ENCODE measurements around the gene PCNX2.

The PCNX2 gene

DNA sequence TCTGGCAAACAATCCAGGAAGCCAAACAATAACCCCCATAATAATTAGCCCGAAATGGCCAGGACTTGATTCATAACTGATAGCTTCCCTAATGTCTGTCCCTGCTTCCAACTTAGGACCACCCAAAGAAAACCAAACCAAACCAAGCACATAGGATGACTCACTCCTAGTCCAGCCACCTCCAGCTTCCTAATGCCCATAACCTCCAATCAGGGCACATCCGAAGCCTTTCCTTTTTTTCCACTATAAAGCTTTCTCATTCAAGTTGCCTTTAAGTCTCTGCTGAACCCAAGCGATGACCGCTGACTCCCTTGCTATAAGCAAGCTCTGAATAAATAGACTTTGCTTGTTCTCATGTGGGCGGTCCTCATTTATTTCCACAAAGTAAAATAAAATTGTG, 40.4 kb downstream of the PCNX2 start:
- no peak for DNase-seq

DNA sequence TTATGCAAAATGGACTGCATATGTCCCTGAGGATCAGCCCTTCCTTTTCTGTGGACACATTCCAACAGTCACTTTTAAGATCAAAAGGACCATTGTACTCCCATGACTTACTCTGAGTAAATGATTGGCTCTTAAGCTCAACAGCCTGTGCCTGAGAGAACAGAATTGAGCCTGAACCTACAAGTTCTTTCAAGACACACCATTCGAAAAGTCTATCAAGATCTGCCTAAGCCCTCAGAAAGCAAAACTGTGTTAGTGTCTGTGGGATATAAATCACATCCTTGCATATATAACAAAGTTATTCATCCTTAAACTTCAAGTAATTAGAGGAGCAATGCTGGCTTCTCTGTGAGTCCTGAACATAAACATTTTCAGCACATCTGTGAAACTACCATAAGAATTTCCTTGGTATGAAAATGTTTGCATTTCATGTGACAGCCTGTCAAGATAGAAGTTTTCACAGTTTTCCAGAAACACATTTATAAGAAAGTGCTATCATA, 41.6 kb downstream of the PCNX2 start:
- no peak for DNase-seq

GRCh38 chr1:233253231-233253831, 42.2 kb downstream of the PCNX2 start:
- DNase-seq: no peak

DNA sequence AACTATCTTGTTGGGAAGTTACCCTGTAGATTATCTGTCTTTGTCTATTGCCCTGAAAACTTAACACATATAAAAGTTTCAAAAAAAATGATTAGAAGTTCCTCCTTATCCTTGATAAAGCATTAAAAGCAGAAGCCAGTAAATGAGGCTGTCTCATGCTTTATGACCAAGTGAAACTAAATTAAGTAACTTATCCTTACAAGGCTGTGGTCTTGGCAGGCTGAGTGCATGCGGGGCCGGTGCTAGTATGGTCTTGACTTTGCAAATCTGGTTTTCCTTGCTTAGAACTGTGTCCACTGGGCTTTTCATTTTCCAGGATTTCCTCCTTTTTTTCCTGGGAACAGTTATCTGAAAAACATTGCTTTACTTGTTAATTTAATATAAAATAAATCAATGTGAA, 43.1 kb downstream of the PCNX2 start:
- no peak for DNase-seq

DNA sequence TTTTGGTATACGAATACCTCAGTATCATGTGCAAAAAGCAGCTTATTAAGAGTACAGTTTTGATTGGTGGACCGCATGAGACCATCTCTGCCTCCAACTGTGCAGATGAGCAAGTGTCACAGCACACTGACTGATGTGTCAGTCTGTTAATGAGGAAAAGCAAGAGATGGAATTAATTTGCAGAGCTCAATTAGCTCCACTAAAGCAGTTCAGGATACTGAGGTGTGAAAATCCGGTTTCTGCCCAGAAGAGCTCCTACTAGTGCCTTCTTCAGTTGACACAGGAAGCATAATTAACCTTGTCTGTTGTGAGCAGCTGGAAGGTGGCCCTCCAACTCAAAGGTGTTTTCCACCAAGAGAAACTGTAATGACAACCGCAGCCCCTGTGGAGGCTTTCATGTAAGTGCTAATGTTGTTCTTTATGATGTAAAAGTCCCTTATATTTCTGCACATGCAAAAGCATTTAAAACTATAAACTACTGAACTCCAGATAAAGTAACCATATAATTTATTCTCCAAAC, 44.3 kb downstream of the PCNX2 start:
- no peak for DNase-seq

DNA sequence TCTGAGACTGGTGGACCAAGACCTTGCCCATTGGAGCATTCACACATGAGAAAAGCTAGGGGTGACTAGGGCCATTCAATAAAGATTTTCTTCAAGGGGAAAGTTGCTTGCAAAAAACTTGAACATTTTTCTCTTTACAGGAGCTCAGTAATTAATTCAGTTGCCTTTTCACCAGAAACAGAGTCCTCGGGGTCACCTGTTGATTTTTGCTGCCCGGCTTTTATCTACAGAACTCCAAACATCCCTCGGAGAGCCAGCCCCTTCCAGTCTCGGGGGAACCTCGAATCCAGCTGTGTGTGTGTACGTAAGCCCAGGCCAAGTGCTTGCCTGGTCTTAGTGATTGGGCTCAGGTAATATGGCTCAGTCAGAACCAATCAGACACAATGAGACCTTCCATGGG, 47.5 kb downstream of the PCNX2 start:
- DNase-seq: no peak

DNA sequence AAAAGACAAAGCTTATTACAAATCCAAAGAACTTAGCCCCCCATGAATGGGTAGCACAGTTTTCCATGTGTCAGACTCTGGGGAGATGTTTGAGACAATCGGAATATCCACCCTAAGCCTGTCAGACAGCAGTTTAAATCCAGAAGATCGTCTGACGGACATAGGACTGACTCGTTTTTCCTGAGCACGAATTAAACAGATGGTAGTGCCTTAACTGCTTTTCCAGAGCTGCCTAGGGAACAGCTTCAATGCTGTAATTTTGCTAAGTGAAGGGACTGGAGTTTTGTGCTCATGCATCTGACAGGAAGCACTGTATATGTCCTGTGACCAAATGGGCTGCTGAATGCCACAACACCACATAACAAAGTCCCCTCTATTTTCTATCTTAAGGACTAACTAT, 48.6 kb downstream of the PCNX2 start:
- DNase-seq: no peak

DNA sequence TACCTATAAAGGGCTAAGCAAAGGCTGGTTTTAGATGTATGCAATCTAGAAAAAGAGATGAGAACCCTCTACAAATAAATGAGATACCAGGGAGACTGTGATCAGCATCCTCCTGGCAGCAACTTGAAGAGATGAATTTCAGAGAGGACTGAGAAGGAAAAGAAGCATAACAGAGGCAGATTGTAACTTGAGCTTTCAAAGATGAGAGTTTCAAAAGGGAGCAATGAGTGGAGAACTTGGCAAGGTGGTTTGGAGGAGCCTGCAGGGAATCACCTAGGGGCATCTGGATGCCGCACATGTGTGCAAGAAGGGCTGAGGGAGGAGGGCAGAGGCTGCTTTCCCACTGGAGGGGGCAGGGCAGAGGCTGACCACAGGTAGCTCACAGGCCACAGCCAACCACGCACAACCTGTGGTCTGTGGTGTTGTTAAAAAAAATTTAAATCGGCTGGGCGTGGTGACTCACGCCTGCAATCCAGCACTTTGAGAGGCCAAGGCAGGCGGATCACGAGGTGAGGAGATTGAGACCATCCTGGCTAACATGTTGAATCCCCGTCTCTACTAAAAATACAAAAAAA, 50.2 kb downstream of the PCNX2 start:
- no peak for DNase-seq

- DNase-seq: no peak
Observed at GRCh38 chr1:233244183-233244582, 51.3 kb downstream of the PCNX2 start.

- no peak for DNase-seq
Observed at GRCh38 chr1:233242827-233243483, 52.6 kb downstream of the PCNX2 start.

- no peak for DNase-seq
Observed at GRCh38 chr1:233241759-233242158, 53.8 kb downstream of the PCNX2 start.

- peak; percentile 53 for DNase-seq
Observed at GRCh38 chr1:233240829-233241682, 54.5 kb downstream of the PCNX2 start.

GRCh38 chr1:233240371-233240770, 55.2 kb downstream of the PCNX2 start:
- DNase-seq: no peak

DNA sequence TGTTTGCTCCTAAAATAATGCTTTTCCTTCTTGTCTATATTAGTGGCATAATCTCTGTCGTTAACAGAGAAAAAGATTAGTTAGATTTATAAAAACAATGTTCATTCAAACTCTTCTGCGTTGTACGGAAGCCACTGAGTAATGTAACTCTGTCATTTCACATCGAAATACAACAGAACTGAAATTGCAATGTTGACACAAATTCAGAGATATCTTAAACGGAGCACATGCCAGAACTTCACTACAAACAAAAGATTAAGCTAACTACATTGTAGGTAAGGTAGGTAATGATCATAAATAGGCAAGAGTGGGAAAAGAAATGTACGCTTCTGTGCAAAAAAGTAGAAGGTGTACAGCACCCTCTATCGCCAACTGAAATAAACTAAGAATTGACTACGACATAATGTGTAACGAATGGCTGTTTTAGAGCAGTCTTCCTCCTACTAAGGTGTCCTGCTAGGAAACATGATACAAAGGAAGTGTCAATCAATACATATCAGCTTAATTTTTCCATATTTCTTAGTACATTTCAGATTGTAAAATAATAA, 56.6 kb downstream of the PCNX2 start:
- no peak for DNase-seq

DNA sequence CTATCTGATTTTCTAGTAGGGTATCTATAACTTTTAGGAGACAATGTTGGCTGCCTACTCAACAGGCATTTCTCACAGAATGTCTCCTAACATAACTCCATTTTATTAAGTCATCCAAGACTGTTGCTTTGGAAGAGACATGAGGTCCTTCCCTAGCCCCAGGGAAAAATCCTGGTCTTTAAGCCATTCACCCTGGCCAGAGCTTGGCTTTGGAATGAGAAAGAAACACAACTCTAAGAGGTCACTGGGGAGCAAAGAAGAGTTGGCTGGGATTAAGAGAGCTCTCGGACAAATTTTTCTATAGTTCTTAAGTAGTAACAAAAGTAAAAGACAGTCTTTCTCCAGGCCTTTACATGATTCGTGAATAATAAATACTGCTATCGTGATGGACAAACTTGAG, 57.9 kb downstream of the PCNX2 start:
- no peak for DNase-seq

DNA sequence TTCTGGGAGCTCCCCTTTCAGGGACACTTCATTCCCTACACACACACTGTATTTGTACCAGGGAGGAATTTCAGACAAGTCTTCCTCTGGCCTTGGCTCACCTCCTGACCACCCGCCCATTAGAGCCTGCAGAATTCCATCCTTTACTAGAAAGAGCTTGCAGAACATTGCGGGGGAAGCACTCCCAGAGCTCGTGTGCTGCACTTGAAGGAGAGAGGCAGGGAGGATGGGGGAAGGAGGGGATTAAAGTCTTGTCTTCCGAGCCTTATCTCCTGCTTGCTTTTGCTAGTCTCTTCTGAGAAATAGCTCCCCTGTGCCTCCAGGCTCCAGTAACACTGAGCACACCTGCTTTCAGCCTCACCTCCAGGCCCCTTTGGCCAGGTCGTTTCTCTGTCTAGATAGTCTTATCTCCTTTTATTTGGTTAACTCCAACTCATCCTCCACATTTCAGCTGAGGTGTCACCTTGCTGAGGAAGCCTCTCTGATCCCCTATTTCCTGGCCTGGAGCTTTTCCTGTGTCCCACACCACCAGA, 62.0 kb downstream of the PCNX2 start:
- DNase-seq: no peak

DNA sequence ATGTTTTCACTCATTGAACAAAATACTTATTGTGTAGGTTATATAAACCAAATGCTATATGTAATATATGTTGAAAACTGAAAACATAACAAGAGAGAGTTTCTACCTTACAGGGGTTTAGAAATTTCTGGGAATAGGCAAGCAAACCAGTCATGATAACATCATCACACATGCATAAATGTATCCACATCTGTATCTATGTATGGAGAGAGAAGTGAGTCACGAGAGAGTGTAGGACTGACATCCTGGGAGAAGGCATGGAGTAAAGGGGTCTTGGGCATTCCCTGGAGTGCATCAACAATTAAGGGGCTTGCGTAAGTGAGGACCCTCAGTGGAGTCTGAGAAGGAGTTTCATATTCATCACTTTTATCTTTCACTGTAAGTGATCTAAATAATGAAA, 65.5 kb downstream of the PCNX2 start:
- no peak for DNase-seq

DNA sequence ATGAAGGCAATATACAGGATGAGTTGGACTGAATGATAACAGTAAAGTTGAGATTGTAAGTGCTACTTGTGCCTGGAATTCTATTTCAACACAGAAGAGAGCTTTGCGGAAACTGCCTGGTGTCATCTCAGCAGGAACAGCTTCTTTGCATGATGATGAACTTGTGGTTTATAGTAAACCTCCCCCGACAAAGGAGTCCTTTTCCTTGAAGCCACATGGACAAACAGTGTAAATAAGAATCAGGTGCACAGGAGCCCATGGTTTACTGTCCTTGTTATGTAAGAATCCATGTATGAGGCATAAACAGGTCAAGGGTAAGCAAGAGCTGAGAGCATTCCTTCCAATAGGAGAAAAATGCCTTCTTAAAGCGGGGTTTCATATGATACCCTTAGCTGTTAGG, 66.2 kb downstream of the PCNX2 start:
- no peak for DNase-seq

DNA sequence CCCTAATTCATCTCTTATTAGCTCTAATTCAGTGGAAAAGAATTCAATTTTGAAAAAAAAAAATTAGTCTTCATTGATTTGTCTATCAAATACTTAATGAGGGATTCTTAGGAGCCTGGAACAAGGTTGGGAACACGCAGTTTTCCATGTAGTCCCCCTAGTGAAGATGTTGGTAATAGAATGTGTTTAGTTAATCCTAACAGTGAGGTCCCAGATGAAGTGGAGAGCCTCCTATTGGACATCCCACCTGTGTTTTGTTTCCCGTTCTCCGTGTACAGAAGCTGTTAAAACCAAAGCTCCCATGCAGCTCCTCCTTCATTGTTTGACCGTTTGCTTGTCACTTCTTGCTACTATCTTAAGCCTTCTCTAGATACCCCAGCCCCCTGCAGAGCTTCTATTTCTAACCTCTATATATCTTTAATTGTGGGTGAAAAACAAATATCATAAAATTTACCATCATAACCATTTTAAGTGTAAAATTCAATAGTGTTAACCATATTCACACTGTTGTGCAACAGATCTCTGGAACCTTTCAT, 67.5 kb downstream of the PCNX2 start:
- no peak for DNase-seq

- no peak for DNase-seq
Observed at GRCh38 chr1:233224311-233224710, 71.2 kb downstream of the PCNX2 start.

- DNase-seq: no peak
Observed at GRCh38 chr1:233217832-233218231, 77.7 kb downstream of the PCNX2 start.

GRCh38 chr1:233216009-233216408, 79.5 kb downstream of the PCNX2 start:
- DNase-seq: no peak
